KMS-11 (cell line): ENCODE results near the gene EGFL7.
A peak's percentile ranks its signal among the peaks of the same experiment; 100 is the strongest.

Experiments used
- H2AFZ ChIP-seq: fragments of 200-600 bp; sonication (generic); 2 replicates; pipeline ENCODE4 v1.6.1; 2016; ENCODE audit warnings: antibody characterized with exemption, mixed run types, low read depth
- H3K27ac ChIP-seq: fragments of 200-600 bp; sonication (generic); 2 replicates; pipeline ENCODE4 v1.6.1; 2016; ENCODE audit warnings: mild to moderate bottlenecking, mixed run types
- H3K27me3 ChIP-seq: fragments of 200-600 bp; sonication (generic); 2 replicates; pipeline ENCODE4 v1.6.1; 2017; ENCODE audit warnings: mild to moderate bottlenecking, low read depth, mixed run types, moderate library complexity; ENCODE audit not compliant: insufficient read depth
- H3K36me3 ChIP-seq: fragments of 200-600 bp; sonication (generic); 2 replicates; pipeline ENCODE4 v1.6.1; 2017; ENCODE audit warnings: mild to moderate bottlenecking, mixed run types; ENCODE audit not compliant: insufficient read depth
- H3K4me1 ChIP-seq: fragments of 200-600 bp; sonication (generic); 2 replicates; pipeline ENCODE4 v1.6.1; 2016; ENCODE audit warnings: mild to moderate bottlenecking, low read depth, mixed run types; ENCODE audit not compliant: poor library complexity, severe bottlenecking
- H3K4me2 ChIP-seq: fragments of 200-600 bp; sonication (generic); 2 replicates; pipeline ENCODE4 v1.7.0; 2016; ENCODE audit warnings: mild to moderate bottlenecking, mixed run types
- H3K4me3 ChIP-seq: fragments of 200-600 bp; sonication (generic); IDR thresholded peaks from 2 replicates; pipeline ENCODE4 v1.6.1; 2017; ENCODE audit warnings: low read depth, low read length, mixed read lengths; ENCODE audit not compliant: insufficient read depth
- H3K79me2 ChIP-seq: fragments of 200-600 bp; sonication (generic); 2 replicates; pipeline ENCODE4 v1.6.1; 2016; ENCODE audit warnings: low read depth, mixed run types; ENCODE audit not compliant: insufficient read depth
- H3K9ac ChIP-seq: fragments of 200-600 bp; sonication (generic); 2 replicates; pipeline ENCODE4 v1.6.1; 2016; ENCODE audit warnings: mild to moderate bottlenecking, mixed run types
- H4K20me1 ChIP-seq: fragments of 200-600 bp; sonication (generic); 2 replicates; pipeline ENCODE4 v1.6.1; 2016; ENCODE audit warnings: mild to moderate bottlenecking, mixed run types; ENCODE audit not compliant: insufficient read depth
- CTCF ChIP-seq: fragments of 200-600 bp; sonication (generic); conservative IDR thresholded peaks from 2 replicates; pipeline ENCODE4 v1.6.1; 2017; ENCODE audit warnings: low read depth, mild to moderate bottlenecking, antibody characterized with exemption, low read length, moderate library complexity, mixed read lengths

EGFL7 gene

GRCh38 chr9:136670576-136671253 is 8.0 kb downstream of the EGFL7 start:
- H3K36me3 ChIP-seq: no peaks in the 10 kb centered on the region
- H3K79me2 ChIP-seq: no peaks in the 10 kb centered on the region
- peaks cover 36% of the 10 kb centered on the region for H3K27me3 ChIP-seq
- H4K20me1 ChIP-seq: no peaks in the 10 kb centered on the region
- H3K4me2 ChIP-seq: no peak overlapping the region
- no peak for TF ChIP-seq CTCF
- no peak overlapping the region for H2AFZ ChIP-seq
- H3K4me1 ChIP-seq: peaks cover 5% of the 10 kb centered on the region
- H3K4me3 ChIP-seq: no peak overlapping the region
- no peak overlapping the region for H3K9ac ChIP-seq
- H3K27ac ChIP-seq: no peak overlapping the region

- no peaks in the 10 kb centered on the region for H4K20me1 ChIP-seq
- no peak overlapping the region for H2AFZ ChIP-seq
- no peak overlapping the region for H3K27ac ChIP-seq
- H3K27me3 ChIP-seq: peaks cover 36% of the 10 kb centered on the region
- H3K4me3 ChIP-seq: no peak overlapping the region
- no peak for TF ChIP-seq CTCF
- no peaks in the 10 kb centered on the region for H3K36me3 ChIP-seq
- H3K4me1 ChIP-seq: peaks cover 5% of the 10 kb centered on the region
- H3K79me2 ChIP-seq: no peaks in the 10 kb centered on the region
- H3K9ac ChIP-seq: no peak overlapping the region
- no peak overlapping the region for H3K4me2 ChIP-seq
These were observed 8.5 kb downstream of the EGFL7 start for GRCh38 chr9:136671254-136671614.

GRCh38 chr9:136671646-136672430 is 9.1 kb downstream of the EGFL7 start:
- no peaks in the 10 kb centered on the region for H4K20me1 ChIP-seq
- peak; percentile 91 for TF ChIP-seq CTCF
- H3K4me1 ChIP-seq: peaks cover 5% of the 10 kb centered on the region
- H3K9ac ChIP-seq: no peak overlapping the region
- peaks cover 30% of the 10 kb centered on the region for H3K27me3 ChIP-seq
- H3K79me2 ChIP-seq: no peaks in the 10 kb centered on the region
- H2AFZ ChIP-seq: no peak overlapping the region
- H3K36me3 ChIP-seq: no peaks in the 10 kb centered on the region
- H3K27ac ChIP-seq: no peak overlapping the region
- no peak overlapping the region for H3K4me3 ChIP-seq
- no peak overlapping the region for H3K4me2 ChIP-seq

- Histone ChIP-seq H3K4me2 (no peak overlapping the region), H3K27me3 (peaks cover 23% of the 10 kb centered on the region), H3K79me2 (no peaks in the 10 kb centered on the region), H3K9ac (no peak overlapping the region), H3K36me3 (no peaks in the 10 kb centered on the region), H3K4me3 (no peak overlapping the region), H3K27ac (no peak overlapping the region), H3K4me1 (peaks cover 5% of the 10 kb centered on the region), H2AFZ (no peak overlapping the region), H4K20me1 (no peaks in the 10 kb centered on the region)
- TF ChIP-seq CTCF: no peak
These were observed 9.8 kb downstream of the EGFL7 start for GRCh38 chr9:136672431-136673087.
